ENCODE measurements around the gene DISP3. TPM values are rescaled to one million over a fixed set of nuclear protein-coding genes. Genes with fewer than 3 reads are reported as not detected.

DISP3 gene
- polyA plus RNA-seq, 1 of the 3 experiments (the other 2 are of a cell fraction) = 0.08 TPM

DNA sequence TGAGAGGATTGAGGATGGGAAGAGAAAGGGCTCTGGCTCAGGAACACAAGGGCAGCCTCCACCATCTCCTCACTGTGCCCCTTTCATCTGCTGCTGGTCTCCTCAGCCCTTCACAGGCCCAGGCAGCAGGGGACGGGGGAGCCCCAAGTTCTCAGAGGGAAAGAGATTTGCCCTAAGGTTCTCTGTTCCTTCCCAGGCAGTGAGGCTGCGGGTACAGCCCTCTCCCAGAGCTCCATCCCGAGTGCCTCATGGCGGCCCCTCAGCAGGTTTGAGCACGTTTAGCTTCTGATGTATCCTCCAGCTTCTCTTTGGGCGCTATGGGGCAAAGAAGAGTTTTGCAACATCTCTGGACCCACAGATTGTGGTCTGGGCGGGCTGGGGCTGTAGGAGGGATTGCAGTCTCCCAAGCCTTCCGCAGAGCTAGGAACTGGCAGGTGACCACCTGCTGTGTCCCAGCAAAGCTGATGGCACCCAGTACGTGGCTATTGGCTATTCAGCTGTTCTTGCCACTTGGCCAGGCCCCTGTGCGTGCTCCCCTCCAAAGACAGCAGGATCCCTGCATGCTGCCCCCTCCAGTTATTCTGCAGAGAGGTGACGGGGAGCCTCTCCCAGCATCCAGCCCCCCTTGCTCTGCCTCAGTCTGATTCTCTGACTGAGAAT, 10.1 kb downstream of the DISP3 start:
- POLR2A ChIA-PET = no interaction called here
- H3K27ac ChIP-seq (ENCODE audit: low read depth in 2 of 2, low read length in 1 of 2) = no peak overlapping the region
- no peak overlapping the region for H3K9ac ChIP-seq
- H3K36me3 ChIP-seq (replicated peaks in 1 of 2; ENCODE audit: control insufficient read depth in 1 of 2, insufficient read depth in 2 of 2, low read length in 1 of 2) = no peaks in the 10 kb centered on the region
- no peaks in the 10 kb centered on the region for H4K20me1 ChIP-seq (ENCODE audit: insufficient read depth)
- H3K4me2 ChIP-seq = no peak overlapping the region
- H3K79me2 ChIP-seq (ENCODE audit: insufficient read depth) = no peaks in the 10 kb centered on the region
- 57% methylated on average over 6 of the region's 11 CpGs for WGBS (ENCODE audit: low lambda C conversion rate)
- no peak overlapping the region for H3K4me3 ChIP-seq (ENCODE audit: low read depth in 2 of 2, low read length in 1 of 2)
- no peaks in the 10 kb centered on the region for H3K9me3 ChIP-seq
- no peaks in the 10 kb centered on the region for H3K9me2 ChIP-seq
- no peaks in the 10 kb centered on the region for H3K27me3 ChIP-seq (ENCODE audit: insufficient read depth)
- no peak overlapping the region for H2AFZ ChIP-seq (ENCODE audit: low read depth)
- CTCF ChIA-PET = interaction anchor here (1.0 to 4.0 kb wide), 4 partner anchors 11 to 217 kb away, joined by 3 to 16 read pairs (median 4); partner anchors contain the start of gene DISP3
- no peaks in the 10 kb centered on the region for H3F3A ChIP-seq (replicated peaks; ENCODE audit: insufficient read depth)
- DNase-seq = no peak
- TF ChIP-seq, protein P1, sequence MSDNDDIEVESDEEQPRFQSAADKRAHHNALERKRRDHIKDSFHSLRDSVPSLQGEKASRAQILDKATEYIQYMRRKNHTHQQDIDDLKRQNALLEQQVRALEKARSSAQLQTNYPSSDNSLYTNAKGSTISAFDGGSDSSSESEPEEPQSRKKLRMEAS (IDR thresholded peaks at IDR 0.05; ENCODE audit: low read depth) = no peak
- no peak for TF ChIP-seq FOXJ3 (CRISPR knock-in tag; IDR thresholded peaks at IDR 0.05)
- TF ChIP-seq, protein P2, sequence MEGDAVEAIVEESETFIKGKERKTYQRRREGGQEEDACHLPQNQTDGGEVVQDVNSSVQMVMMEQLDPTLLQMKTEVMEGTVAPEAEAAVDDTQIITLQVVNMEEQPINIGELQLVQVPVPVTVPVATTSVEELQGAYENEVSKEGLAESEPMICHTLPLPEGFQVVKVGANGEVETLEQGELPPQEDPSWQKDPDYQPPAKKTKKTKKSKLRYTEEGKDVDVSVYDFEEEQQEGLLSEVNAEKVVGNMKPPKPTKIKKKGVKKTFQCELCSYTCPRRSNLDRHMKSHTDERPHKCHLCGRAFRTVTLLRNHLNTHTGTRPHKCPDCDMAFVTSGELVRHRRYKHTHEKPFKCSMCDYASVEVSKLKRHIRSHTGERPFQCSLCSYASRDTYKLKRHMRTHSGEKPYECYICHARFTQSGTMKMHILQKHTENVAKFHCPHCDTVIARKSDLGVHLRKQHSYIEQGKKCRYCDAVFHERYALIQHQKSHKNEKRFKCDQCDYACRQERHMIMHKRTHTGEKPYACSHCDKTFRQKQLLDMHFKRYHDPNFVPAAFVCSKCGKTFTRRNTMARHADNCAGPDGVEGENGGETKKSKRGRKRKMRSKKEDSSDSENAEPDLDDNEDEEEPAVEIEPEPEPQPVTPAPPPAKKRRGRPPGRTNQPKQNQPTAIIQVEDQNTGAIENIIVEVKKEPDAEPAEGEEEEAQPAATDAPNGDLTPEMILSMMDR (IDR thresholded peaks at IDR 0.05) = no peak
- TF ChIP-seq, protein P3, sequence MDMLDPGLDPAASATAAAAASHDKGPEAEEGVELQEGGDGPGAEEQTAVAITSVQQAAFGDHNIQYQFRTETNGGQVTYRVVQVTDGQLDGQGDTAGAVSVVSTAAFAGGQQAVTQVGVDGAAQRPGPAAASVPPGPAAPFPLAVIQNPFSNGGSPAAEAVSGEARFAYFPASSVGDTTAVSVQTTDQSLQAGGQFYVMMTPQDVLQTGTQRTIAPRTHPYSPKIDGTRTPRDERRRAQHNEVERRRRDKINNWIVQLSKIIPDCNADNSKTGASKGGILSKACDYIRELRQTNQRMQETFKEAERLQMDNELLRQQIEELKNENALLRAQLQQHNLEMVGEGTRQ (IDR thresholded peaks at IDR 0.05; ENCODE audit: borderline replicate concordance, low read depth, low read length) = no peak
- TF ChIP-seq SMC3 (IDR thresholded peaks at IDR 0.05; ENCODE audit: low read depth, low read length) = no peak
- no peak for TF ChIP-seq POLR2AphosphoS5 (IDR thresholded peaks at IDR 0.05; ENCODE audit: low read depth, low read length)
- no peak for TF ChIP-seq NRF1 (IDR thresholded peaks at IDR 0.05; ENCODE audit: low read depth, low read length)
- TF ChIP-seq TEAD4 (IDR thresholded peaks at IDR 0.05; ENCODE audit: borderline replicate concordance, insufficient read depth) = no peak
- TF ChIP-seq, protein P4, sequence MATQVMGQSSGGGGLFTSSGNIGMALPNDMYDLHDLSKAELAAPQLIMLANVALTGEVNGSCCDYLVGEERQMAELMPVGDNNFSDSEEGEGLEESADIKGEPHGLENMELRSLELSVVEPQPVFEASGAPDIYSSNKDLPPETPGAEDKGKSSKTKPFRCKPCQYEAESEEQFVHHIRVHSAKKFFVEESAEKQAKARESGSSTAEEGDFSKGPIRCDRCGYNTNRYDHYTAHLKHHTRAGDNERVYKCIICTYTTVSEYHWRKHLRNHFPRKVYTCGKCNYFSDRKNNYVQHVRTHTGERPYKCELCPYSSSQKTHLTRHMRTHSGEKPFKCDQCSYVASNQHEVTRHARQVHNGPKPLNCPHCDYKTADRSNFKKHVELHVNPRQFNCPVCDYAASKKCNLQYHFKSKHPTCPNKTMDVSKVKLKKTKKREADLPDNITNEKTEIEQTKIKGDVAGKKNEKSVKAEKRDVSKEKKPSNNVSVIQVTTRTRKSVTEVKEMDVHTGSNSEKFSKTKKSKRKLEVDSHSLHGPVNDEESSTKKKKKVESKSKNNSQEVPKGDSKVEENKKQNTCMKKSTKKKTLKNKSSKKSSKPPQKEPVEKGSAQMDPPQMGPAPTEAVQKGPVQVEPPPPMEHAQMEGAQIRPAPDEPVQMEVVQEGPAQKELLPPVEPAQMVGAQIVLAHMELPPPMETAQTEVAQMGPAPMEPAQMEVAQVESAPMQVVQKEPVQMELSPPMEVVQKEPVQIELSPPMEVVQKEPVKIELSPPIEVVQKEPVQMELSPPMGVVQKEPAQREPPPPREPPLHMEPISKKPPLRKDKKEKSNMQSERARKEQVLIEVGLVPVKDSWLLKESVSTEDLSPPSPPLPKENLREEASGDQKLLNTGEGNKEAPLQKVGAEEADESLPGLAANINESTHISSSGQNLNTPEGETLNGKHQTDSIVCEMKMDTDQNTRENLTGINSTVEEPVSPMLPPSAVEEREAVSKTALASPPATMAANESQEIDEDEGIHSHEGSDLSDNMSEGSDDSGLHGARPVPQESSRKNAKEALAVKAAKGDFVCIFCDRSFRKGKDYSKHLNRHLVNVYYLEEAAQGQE (IDR thresholded peaks at IDR 0.05; ENCODE audit: low read depth, low read length) = no peak
- no peak for TF ChIP-seq GATA2 (CRISPR knock-in tag; IDR thresholded peaks at IDR 0.05)
- TF ChIP-seq FOSL2 (IDR thresholded peaks at IDR 0.05; ENCODE audit: borderline replicate concordance, low read depth) = no peak
- no peak for TF ChIP-seq JUND (IDR thresholded peaks at IDR 0.05)
- no peak for TF ChIP-seq MEF2A (IDR thresholded peaks at IDR 0.05; ENCODE audit: borderline replicate concordance, low read depth)
- no peak for TF ChIP-seq ELF1 (IDR thresholded peaks at IDR 0.05)
- TF ChIP-seq RAD21 (IDR thresholded peaks at IDR 0.05; ENCODE audit: low read length) = no peak
- TF ChIP-seq, protein P5, sequence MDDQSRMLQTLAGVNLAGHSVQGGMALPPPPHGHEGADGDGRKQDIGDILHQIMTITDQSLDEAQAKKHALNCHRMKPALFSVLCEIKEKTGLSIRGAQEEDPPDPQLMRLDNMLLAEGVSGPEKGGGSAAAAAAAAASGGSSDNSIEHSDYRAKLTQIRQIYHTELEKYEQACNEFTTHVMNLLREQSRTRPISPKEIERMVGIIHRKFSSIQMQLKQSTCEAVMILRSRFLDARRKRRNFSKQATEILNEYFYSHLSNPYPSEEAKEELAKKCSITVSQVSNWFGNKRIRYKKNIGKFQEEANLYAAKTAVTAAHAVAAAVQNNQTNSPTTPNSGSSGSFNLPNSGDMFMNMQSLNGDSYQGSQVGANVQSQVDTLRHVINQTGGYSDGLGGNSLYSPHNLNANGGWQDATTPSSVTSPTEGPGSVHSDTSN (IDR thresholded peaks at IDR 0.05) = no peak
- TF ChIP-seq GABPA (IDR thresholded peaks at IDR 0.05; ENCODE audit: low read depth) = no peak
- TF ChIP-seq NFIC (IDR thresholded peaks at IDR 0.05; ENCODE audit: borderline replicate concordance) = no peak
- no peak for TF ChIP-seq RFX5 (IDR thresholded peaks at IDR 0.05; ENCODE audit: low read length)
- no peak for TF ChIP-seq FOXM1 (IDR thresholded peaks at IDR 0.05; ENCODE audit: low read depth)
- peaks cover 0 to 30% of the 10 kb centered on the region in 2 experiments; a peak in 1 of 4 replicates for H3K4me1 ChIP-seq (ENCODE audit: control insufficient read depth in 1 of 2, insufficient read depth in 2 of 2, low read depth in 1 of 2, low read length in 1 of 2)
